NCI-H226 (cell line): ENCODE measurements around the gene PRM3.
"Not testable (repeated sequence)": the region's sequence is repeated elsewhere in the genome, so short reads cannot be mapped to it uniquely, and the experiment has no call there.

Source experiments
- DNase-seq: peaks from one replicate; pipeline ENCODE4 v3.0.0-alpha.2; 2015

PRM3 gene

GRCh38 chr16:11303405-11304138, 30.1 kb upstream of the PRM3 start:
- DNase-seq = no peak

- no peak for DNase-seq
Measured at GRCh38 chr16:11302977-11303376, 29.5 kb upstream of the PRM3 start.

DNA sequence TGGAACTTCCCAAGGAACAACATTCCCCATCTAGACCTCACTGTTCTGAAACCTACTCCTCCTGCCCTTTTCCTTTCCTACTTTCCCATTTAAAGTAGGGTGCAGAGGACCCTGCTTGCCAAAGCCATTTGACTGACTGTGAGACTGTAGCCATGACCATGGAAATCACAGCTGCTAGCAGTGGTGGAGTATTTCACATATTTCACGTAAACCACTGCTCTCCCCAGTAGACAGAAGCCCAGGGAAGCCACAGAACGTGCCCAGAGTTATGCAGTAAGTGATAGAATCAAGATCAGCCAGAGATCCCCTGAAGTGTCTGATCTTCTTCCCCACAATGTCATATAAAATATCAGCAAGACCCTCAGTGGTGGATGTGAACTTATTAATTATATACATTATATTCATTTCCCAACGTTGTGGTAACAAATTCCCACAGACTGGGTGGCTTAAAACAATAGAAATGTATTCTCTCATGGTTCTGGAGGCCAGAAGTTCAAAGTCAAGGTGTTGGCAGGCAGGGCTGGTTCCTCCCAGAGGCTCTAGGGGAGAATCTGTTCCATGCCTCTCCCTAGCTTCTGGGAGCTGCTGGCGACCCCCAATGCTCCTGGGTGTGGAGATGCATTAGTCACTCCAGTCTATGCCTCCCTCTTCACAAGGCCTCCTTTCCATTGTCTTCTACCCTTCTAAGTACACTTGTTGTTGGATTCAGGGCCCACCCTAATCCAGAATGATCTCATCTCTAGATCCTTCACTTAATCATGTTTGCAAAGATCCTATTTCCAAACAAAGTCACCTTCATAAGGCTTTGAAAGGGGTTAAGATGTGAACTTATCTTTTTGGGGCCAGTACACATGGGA, 28.4 kb upstream of the PRM3 start:
- no peak for DNase-seq

GRCh38 chr16:11300560-11300892, 27.1 kb upstream of the PRM3 start:
- DNase-seq = no peak

GRCh38 chr16:11299865-11300559, 26.6 kb upstream of the PRM3 start:
- no peak for DNase-seq

GRCh38 chr16:11298950-11299547, 25.6 kb upstream of the PRM3 start:
- not testable (repeated sequence) for DNase-seq

DNA sequence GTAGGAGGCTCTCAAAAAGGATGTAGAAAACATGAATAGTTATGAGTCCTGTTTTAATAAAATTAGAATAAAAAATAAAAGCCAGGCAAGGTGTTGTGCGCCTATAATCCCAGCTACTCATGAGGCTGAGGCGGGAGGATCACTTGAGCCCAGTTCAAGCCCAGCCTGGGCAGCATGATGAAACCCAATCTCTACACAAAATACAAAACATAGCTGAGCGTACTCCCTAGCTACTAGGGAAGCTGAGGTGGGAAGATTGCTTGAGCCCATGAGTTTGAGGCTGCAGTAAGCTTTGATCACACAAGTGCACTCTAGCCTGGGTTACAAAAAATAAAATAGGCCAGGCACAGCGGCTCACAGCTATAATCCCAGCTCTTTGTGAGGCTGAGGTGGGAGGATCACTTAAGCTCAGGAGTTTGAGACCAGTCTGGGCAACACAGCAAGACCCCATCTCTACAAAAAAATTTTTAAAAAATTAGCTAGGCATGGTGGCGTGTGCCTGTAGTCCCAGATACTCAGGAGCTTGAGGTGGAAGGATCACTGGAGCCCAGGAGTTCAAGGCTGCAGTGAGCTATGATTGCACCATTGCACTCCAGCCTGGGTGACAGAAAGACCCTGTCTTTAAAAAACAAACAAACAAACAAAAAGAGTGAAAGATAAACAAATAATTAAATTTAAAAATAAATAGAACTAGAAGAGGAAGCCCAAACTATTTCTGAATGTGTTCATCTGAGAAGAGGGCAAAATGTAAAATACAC, 24.9 kb upstream of the PRM3 start:
- no peak for DNase-seq

DNA sequence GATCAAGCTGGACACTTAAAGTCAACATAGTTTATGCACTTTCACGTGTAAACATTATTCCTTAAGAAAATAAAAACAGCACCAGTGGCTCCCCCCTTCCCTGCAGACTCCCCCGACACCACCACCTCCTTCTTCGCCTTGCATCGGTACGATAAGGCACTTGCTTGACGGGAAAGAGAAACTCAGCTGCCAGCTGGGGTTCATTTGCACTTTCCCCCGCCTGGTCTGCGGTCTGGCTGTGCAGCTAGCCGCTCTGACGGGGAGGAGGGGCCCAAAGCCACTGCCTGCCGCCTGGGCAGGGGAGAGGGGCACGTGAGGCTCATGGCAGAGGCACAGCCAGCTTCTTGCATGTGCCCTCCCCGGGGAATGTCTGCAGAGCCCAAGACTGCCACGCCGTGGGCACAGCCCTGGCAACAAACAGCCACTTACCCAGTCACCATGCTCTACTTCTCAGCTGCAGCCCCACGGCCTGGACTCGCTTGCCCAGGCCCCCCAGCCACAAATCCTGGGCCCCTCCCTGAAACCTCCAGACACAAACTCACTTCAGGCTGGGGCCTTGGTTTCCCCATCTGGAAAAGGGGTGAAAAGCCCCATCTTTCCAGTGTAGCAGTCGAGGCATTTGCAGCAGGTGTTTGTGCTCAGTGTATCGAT, 24.2 kb upstream of the PRM3 start:
- no peak for DNase-seq

- no peak for DNase-seq
Measured at GRCh38 chr16:11296706-11297491, 23.5 kb upstream of the PRM3 start.

DNA sequence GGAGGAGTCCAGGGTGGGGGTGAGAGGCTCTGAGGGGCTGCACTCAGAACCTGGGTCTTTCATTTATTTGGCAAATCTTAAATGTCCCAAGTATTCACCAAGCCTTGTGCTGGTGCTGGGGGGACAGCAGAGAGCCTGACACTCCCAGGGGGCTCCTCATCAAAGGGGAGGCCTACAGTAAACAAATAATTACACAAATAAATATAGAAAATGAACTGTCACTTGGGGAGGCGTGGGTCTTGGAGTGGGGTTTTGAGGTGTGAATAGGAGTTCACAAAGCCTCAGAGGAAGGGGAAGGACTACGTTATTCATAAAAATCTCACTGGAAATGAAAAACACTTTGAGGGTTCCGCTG, 22.9 kb upstream of the PRM3 start:
- DNase-seq = no peak

DNA sequence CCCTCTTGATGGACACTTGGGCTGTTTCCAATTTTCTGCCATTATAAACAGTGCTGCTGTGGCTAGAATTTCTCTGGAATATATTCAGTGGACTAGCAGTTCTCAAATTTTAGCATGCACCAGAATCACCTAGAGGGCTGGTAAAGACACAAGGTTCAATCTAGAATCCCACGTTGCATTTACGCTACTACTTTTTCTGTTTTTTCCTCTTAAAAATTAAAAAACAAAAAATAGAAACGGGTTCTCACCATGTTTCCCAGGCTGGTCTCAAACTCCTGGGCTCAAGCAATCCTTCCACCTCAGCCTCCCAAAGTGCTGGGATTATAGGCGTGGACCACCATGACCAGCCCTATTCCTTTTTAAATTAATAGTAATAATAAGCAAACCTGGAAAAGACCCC, 22.2 kb upstream of the PRM3 start:
- no peak for DNase-seq

GRCh38 chr16:11292076-11292748, 18.8 kb upstream of the PRM3 start:
- DNase-seq = no peak

DNA sequence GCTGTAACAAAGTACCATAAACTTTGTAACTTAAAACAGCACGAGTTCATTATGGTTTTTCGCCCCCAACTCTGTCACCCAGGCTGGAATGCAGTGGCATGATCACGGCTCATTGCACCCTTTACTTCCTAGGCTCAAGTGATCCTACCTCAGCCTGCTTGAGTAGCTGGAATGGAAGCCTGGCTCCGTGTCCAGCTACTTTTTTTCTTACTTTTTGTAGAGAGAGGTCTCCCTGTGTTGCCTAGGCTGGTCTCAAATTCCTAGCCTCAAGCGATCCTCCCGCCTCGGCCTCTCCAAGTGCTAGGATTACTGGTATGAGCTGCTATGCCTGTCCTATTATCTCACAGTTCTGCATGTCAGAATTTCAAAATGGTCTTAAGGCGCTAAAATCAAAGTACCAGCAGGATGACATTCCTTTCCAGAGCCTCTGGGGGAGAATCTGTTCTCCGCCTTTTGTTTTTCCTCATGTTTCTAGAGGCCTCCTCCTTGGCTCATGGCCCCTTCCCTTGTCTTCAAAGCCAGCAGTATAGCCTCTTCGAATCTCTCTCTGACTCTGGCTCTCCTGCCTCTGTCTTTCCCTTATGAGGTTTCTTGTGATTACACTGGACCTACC, 17.8 kb upstream of the PRM3 start:
- no peak for DNase-seq

- DNase-seq = no peak
Measured at GRCh38 chr16:11290102-11290893, 16.9 kb upstream of the PRM3 start.

GRCh38 chr16:11289696-11290095, 16.3 kb upstream of the PRM3 start:
- not testable (repeated sequence) for DNase-seq

DNA sequence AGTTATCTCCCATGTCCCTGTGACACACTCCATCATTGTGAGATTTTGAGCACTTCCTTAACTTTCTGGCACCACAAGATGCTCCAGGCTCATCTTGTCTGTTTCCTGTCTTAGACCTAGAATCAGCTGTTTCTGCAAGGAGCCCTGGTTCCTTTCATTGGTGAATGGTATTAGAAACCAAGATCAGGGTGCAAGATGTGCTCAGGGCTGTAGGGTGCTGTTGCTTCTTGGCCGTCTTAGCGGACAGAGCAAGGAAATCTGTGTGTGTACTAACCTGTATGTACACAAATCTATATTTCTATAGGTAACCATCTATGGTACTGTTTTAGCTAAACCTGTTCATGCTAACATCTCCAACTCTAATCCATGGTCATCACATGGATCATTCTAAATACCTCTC, 15.8 kb upstream of the PRM3 start:
- DNase-seq = no peak

DNA sequence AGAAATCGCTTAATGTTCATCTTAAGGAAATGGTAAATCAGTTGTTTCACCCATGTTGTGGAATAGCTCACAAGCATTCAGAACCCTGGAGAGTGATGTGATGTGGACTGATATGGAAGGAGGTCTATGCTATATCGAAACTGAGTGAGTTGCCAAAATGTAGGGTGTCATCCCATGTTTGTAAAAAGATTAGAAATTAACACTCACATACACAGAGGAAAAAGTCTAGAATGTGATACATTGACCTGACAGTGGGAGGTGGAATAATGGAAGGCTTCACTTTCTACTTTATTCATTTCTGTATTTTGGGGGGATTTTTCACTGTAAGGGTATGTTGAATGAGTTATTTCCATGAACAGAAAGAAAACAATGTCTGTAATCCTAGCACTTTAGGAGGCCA, 12.4 kb upstream of the PRM3 start:
- no peak for DNase-seq

GRCh38 chr16:11283820-11284248, 10.4 kb upstream of the PRM3 start:
- DNase-seq = no peak
